ENCODE results near the gene EML1. TPM values are rescaled to one million over a fixed set of nuclear protein-coding genes. Genes with fewer than 3 reads are reported as not detected.

EML1 gene
- total and polyA plus RNA-seq, 2 of the 13 experiments (the other 11 are each of a cell fraction or from before 2014, with no cell fraction given) = 0.59 to 1.7 TPM

DNA sequence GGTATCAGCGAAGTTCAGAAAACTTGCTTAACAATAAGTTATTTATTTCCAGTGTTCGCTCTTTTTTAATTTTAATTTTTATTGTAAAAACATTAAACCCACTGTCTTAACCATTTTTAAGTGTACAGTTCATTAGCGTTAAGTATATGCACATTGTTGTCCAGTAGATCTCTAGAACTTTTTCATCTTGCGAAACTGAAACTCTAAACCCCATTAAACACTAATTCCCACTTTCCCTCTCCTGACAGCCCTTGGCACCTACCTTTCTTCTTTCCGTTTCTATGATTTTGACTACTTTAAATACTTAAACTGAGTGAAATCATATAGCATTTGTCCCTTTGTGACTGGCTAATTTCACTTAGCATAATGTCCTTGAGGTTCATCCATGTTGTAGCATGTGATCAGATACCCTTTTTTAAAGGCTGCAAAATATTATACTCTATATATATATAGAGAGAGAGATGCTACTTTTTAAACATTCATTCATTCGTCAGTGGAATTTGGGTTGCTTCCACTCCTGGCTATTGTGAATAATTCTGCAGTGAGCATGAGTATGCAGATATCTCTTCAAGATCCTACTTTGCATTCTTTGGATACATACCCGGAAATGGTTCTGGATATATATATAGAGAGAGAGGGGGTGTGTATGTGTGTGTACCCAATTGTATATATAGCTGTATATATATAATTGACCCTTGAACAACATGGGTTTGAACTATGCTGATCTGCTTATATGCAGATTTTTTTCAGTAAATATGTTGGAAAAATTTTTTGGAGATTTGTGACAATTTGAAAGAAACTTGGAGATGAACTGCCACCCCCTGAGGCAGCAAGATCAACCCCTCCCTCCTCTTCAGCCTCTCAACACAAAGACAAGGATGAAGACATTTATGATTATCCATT is 197.3 kb downstream of the EML1 start:
- Histone ChIP-seq H3K4me2 (ENCODE audit: low read depth, low read length) (no peak overlapping the region), H3K27ac (ENCODE audit: extremely low read length, insufficient read depth, low read length) (no peak overlapping the region), H3K9ac (ENCODE audit: insufficient read depth, low read depth, low read length) (no peak overlapping the region), H3K27me3 (ENCODE audit: control insufficient read depth in 1 of 2, insufficient read depth in 2 of 2, low read length in 2 of 2) (no peaks in the 10 kb centered on the region), H3K4me3 (replicated peaks in 1 of 3; ENCODE audit: insufficient read depth in 1 of 3, low read depth in 2 of 3, low read length in 3 of 3) (no peak overlapping the region), H3K4me1 (ENCODE audit: insufficient read depth, low read length) (no peaks in the 10 kb centered on the region), H2AFZ (ENCODE audit: low read length) (no peak overlapping the region), H3K79me2 (ENCODE audit: insufficient read depth, low read length) (peaks cover 11% of the 10 kb centered on the region), H4K20me1 (ENCODE audit: insufficient read depth, low read length) (no peaks in the 10 kb centered on the region), H3K36me3 (replicated peaks in 1 of 2; ENCODE audit: control insufficient read depth in 1 of 2, insufficient read depth in 2 of 2, low read length in 2 of 2) (no peaks in the 10 kb centered on the region), H3K9me3 (ENCODE audit: low read length) (no peaks in the 10 kb centered on the region)
- in situ Hi-C loops (cut with HindIII; ENCODE audit: extremely low pct_ligation_motif_present, low pct_unique_long_range_greater_than_20kb) (no loop called here), intact Hi-C loops (cut with micrococcal nuclease; ENCODE audit: unreplicated experiment) (no loop called here)
- TF ChIP-seq, protein P1, sequence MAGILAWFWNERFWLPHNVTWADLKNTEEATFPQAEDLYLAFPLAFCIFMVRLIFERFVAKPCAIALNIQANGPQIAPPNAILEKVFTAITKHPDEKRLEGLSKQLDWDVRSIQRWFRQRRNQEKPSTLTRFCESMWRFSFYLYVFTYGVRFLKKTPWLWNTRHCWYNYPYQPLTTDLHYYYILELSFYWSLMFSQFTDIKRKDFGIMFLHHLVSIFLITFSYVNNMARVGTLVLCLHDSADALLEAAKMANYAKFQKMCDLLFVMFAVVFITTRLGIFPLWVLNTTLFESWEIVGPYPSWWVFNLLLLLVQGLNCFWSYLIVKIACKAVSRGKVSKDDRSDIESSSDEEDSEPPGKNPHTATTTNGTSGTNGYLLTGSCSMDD (CRISPR knock-in tag; IDR thresholded peaks at IDR 0.05) = no peak
- TF ChIP-seq, protein P2, sequence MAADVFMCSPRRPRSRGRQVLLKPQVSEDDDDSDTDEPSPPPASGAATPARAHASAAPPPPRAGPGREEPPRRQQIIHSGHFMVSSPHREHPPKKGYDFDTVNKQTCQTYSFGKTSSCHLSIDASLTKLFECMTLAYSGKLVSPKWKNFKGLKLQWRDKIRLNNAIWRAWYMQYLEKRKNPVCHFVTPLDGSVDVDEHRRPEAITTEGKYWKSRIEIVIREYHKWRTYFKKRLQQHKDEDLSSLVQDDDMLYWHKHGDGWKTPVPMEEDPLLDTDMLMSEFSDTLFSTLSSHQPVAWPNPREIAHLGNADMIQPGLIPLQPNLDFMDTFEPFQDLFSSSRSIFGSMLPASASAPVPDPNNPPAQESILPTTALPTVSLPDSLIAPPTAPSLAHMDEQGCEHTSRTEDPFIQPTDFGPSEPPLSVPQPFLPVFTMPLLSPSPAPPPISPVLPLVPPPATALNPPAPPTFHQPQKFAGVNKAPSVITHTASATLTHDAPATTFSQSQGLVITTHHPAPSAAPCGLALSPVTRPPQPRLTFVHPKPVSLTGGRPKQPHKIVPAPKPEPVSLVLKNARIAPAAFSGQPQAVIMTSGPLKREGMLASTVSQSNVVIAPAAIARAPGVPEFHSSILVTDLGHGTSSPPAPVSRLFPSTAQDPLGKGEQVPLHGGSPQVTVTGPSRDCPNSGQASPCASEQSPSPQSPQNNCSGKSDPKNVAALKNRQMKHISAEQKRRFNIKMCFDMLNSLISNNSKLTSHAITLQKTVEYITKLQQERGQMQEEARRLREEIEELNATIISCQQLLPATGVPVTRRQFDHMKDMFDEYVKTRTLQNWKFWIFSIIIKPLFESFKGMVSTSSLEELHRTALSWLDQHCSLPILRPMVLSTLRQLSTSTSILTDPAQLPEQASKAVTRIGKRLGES (CRISPR knock-in tag; IDR thresholded peaks at IDR 0.05; ENCODE audit: borderline replicate concordance) = no peak
- no TSS peak for BruUV-seq (replicated peaks)
- 94% methylated on average over 7 of the region's 7 CpGs for WGBS (ENCODE audit: low lambda C conversion rate)
- CTCF ChIA-PET (ENCODE audit: low intra/inter-chr PET ratio, low total read pairs) = no interaction called here
- DNase-seq (ENCODE audit: low spot score) = no peak
- ATAC-seq = no peak
- POLR2A ChIA-PET = no interaction called here
- no peak for FAIRE-seq
